22Rv1 (cell line): Measurements from ENCODE around the gene UTF1.

Experiments used
- ZFX ChIP-seq: fragments of 450-650 bp; IDR thresholded peaks from 2 replicates; pipeline ENCODE4 v1.6.1; 2017; ENCODE audit warnings: antibody characterized with exemption, borderline replicate concordance
- TF ChIP-seq, protein P1 (sequence below): fragments of 450-650 bp; IDR thresholded peaks from 2 replicates; pipeline ENCODE4 v1.5.1; 2017; ENCODE audit warnings: mild to moderate bottlenecking

DNA sequence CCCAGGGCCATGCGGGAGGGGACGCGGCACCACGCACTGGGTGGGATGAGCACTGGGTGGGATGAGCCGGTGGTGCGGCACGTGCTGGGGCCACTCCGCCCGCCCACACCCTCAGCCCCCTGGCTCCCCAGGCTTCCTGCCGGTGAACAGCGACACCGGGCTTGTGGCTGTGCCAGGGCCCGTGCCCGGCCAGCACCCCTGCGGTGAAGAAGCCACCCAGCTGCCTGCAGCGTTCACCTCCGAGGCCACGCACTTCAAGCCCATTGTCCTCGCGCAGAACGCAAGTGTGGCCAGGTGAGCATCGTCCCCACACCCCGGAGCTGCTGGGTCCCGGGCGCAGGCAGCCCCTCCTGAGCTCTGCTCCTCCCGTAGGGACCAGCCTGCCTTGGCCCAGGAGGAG is 31.8 kb upstream of the UTF1 start:
- TF ChIP-seq, protein P1, sequence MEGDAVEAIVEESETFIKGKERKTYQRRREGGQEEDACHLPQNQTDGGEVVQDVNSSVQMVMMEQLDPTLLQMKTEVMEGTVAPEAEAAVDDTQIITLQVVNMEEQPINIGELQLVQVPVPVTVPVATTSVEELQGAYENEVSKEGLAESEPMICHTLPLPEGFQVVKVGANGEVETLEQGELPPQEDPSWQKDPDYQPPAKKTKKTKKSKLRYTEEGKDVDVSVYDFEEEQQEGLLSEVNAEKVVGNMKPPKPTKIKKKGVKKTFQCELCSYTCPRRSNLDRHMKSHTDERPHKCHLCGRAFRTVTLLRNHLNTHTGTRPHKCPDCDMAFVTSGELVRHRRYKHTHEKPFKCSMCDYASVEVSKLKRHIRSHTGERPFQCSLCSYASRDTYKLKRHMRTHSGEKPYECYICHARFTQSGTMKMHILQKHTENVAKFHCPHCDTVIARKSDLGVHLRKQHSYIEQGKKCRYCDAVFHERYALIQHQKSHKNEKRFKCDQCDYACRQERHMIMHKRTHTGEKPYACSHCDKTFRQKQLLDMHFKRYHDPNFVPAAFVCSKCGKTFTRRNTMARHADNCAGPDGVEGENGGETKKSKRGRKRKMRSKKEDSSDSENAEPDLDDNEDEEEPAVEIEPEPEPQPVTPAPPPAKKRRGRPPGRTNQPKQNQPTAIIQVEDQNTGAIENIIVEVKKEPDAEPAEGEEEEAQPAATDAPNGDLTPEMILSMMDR = no peak
- no peak for TF ChIP-seq ZFX
